ENCODE data around the gene SMARCD2.
"Not testable (repeated sequence)": the region's sequence is repeated elsewhere in the genome, so short reads cannot be mapped to it uniquely, and the experiment has no call there.

SMARCD2 gene

GRCh38 chr17:63805591-63805990 lies 36.9 kb downstream of the SMARCD2 start:
- no peak for DNase-seq (ENCODE audit: low read depth in 2 of 2)

- DNase-seq (ENCODE audit: low read depth in 2 of 2): no peak
Observed at GRCh38 chr17:63804328-63804727, 38.2 kb downstream of the SMARCD2 start.

GRCh38 chr17:63800783-63801182 lies 41.7 kb downstream of the SMARCD2 start:
- DNase-seq (ENCODE audit: low read depth in 2 of 2): no peak

- DNase-seq (ENCODE audit: low read depth in 2 of 2): no peak
Observed at GRCh38 chr17:63798572-63799106, 43.8 kb downstream of the SMARCD2 start.

GRCh38 chr17:63796375-63796774 lies 46.1 kb downstream of the SMARCD2 start:
- DNase-seq (ENCODE audit: low read depth in 2 of 2): not testable (repeated sequence)

- no peak for DNase-seq (ENCODE audit: low read depth in 2 of 2)
Observed at GRCh38 chr17:63792055-63792729, 50.3 kb downstream of the SMARCD2 start.

GRCh38 chr17:63790057-63790456 lies 52.4 kb downstream of the SMARCD2 start:
- no peak for DNase-seq (ENCODE audit: low read depth in 2 of 2)

- no peak for DNase-seq (ENCODE audit: low read depth in 2 of 2)
Observed at GRCh38 chr17:63786971-63787711, 55.3 kb downstream of the SMARCD2 start.

- no peak for DNase-seq (ENCODE audit: low read depth in 2 of 2)
Observed at GRCh38 chr17:63786117-63786516, 56.4 kb downstream of the SMARCD2 start.

GRCh38 chr17:63785556-63785955 lies 56.9 kb downstream of the SMARCD2 start:
- no peak for DNase-seq (ENCODE audit: low read depth in 2 of 2)

- no peak for DNase-seq (ENCODE audit: low read depth in 2 of 2)
Observed at GRCh38 chr17:63783522-63783921, 59.0 kb downstream of the SMARCD2 start.
